Right ventricle myocardium inferior (tissue), 1 donor: ENCODE data around the gene NFILZ. TPM values are rescaled to one million over a fixed set of nuclear protein-coding genes. Genes with fewer than 3 reads are reported as not detected.

Source experiments
- ATAC-seq: fragments of 200-7000 bp; cut with Tn5 transposase; one replicate; pipeline ENCODE4 v1.9.1; 2020; ENCODE audit warnings: mild to moderate bottlenecking, moderate library complexity
- DNase-seq: peaks from one replicate; pipeline ENCODE4 v3.0.0; 2021; ENCODE audit errors: missing footprints
- intact Hi-C: fragments of 100-400 bp; cut with DNase I; formaldehyde crosslinking; loops from one replicate; pipeline ENCODE4 v1.11.0; 2022
- long read RNA-seq: library from polyadenylated mRNA; unstranded; transcript quantifications from one replicate; pipeline ENCODE4 v2.0.0, GENCODE V29; 2021
- total RNA-seq: library from RNA; stranded (reverse); fragmentation: NEBNext Ultra II Directional; extraction: Animal tissue kit (Norgen Biotek cat#: 25700); gene quantifications from one replicate; pipeline ENCODE4 v1.2.1, GENCODE V29; 2021
- donor health status: DM: no; HTN: yes; CAD: no; lungs with severe emphysema.

NFILZ gene, protein sequence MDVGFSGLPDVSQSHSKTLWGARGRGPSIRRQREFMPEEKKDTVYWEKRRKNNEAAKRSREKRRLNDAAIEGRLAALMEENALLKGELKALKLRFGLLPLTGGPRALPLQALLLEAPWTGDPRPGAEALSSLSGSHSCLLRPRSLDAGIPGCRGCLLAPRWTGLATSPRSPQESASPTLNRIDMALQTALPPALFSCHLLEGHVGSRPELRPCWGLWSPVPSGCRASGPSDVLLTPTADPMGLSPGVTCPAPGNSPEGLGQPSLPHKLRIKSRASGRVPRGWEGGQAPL
- not detected for total RNA-seq
- long read RNA-seq, result 0 reads

DNA sequence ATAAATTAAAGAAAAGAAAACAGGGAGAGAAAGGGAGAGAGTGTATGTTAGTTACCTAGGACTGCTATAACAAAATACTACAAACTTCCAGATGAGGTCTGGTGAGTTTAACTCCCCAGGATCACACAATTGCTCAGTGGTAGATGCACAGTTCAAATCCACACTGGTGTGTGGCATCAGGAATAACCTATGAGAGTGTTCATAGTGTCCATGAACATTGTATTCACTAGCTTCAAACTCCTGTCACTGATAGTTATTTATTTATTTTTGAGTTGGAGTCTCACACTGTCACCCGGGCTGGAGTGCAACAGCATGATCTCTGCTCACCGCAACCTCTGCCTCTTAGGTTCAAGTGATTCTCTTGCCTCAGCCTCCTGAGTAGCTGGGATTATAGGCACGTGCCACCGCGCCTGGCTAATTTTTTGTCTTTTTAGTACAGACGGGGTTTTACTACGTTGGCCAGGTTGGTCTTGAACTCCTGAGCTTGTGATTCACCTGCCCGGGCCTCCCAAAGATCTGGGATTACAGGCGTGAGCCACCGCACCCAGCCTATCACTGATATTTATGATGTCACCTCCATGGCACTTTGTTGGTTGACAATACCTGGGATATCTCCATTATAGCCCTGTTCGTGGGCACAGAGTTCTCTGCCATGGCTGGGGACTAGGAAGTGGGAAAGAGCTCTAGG is at the start of gene NFILZ:
Gene NFILZ (plus strand): TSS at position 638 of the 688 bp plus-strand sequence. CDS start 46,133 bp downstream, outside the sequence.
- no peak for ATAC-seq
- DNase-seq, result no peak
- intact Hi-C loops, result no loop called here

DNA sequence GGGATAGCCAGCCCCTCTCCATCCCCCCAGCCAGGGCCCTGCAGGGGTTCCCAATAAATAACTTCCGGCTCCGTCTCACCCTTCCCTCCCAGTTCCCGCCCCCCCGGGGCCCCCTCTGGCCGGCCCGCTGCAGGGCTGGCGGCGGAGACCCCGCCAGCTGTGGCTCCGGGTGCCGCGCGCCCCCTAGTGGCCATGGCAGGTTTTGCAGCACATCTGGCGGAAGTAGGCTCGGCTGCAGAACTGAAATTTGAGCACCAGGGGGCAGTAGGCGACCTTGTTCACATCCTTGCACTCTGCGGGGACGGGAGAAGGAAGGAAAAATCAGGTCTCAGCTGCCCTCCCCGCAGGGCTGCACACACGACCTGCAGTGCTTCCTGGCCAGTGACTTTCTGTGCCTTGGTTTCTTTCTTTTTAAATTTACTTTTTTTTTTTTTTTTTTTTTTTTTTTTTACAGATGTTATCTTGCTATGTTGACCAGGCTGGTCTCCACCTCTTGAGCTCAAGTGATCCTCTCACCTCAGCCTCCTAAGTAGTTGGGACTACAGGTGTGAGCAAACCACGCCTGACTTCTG is 49.6 kb upstream of the NFILZ start:
- DNase-seq, result peak; percentile 90
- ATAC-seq, result peak; percentile 75
- intact Hi-C loops, result loop anchor here (2.0 kb wide), 1 partner anchor 60 kb away; no protein-coding TSS in a partner anchor

DNA sequence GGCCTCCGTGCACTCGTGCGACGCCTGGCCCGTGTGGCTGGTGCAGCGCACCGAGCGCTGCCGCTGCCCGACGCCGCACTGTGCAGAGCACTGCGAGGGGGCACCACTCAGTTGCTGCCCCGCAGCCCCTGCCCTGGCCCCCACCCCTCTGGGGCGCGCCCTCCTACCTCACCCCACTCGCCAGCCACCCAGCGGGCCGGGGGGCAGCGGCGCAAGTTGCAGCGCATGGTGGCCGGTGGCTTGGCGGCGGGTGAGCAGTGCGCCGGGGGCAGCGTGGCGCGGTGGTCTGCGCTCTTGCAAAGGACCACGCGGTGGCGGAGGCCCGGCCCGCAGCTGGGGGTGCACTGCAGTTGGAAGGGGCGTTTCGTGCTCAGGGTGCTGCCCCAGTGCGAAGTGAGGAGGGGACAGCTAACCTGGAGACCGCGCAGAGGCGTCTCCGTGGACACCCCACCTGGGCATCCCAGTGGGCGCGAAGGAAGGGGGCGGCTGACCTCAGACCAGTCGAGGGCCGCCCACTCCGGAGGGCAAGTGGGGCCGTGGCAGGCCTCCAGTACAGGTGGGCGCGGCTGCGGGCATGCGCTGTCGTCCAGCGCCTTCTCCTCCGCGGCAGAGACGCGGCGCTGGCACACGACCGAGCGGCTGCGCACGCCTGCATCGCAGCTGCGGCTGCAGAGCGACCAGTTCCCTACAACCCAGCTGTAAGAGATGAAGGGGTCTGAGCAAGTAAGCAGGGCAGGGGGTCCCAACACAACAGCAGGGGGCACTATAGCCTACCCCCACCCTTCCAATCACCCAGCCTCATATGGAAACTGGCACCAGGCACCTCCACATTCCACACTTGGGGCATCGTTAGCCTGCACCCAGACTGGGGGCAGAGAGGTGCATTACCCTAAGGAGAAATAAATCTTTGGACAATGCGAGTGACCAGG is 45.2 kb upstream of the NFILZ start:
- peak; percentile 62 for DNase-seq
- intact Hi-C loops, result no loop called here
- no peak for ATAC-seq

DNA sequence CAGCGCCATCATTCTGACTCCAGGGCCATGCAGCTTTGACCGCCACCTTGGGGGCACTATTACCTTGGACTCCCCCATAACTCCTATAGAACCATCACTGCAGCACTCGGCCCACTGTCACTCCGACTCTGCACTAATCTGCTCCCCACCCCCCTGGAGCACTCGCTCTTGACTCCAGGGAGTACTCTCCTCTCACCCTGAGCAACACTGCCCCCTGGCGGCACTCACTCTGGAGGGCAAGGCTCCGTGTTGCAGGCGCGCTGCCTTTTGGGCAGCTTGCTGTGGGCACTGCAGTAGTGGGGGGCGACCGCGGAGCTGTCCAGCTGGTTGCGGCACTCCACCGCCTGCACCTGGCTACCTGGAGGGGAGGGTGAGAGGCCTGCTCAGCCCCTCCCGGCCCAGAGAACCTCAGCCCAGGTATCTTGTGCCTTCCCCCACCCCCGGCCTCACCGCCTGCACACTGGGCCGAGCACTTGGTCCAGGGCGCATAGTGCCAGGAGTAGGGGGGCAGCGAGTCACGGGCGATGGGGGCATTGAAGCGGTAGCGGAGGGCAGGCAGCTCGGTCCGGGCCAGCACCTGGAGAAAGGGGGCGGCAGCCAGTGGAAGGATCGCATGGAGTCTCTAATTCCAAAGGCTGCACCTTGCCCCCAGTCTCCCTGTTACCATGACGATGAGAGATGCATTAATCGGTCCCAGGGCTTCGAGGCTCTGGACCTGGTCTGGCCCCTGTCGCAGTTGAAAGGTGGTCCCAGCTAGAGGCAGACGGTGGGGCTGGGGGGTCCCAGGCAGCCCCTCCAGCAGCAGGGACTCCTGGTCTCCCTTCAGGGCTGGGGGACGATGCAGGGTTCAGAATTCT is 44.3 kb upstream of the NFILZ start:
- ATAC-seq (peak; percentile 32), DNase-seq (peak; percentile 85)
- intact Hi-C loops, result no loop called here

DNA sequence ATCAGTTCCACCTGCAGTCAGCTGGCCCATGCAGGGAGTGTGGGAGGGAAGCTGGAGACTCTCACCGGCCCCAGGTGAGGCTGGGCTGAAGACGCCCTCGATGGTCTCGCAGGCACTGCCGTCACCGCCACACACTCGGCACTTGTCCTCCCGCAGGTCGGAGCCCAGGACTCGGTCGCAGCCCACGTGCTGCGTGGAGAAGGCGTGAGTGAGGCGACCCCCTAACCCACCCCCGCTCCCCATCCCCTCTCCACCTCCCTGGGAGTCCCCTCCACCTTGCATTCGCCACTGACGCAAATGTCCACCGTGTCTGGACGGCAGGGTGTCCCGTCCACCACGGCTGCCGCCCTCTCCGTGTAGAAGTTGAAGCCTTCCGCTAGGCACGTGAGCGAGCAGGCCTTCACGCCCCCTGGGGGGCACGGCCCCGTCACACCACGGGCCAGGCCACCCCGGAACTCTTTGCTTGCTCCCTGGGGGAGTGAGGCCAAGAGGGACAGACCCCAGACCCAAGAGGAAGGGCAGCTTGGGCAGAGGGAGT is 41.2 kb upstream of the NFILZ start:
- no peak for ATAC-seq

DNA sequence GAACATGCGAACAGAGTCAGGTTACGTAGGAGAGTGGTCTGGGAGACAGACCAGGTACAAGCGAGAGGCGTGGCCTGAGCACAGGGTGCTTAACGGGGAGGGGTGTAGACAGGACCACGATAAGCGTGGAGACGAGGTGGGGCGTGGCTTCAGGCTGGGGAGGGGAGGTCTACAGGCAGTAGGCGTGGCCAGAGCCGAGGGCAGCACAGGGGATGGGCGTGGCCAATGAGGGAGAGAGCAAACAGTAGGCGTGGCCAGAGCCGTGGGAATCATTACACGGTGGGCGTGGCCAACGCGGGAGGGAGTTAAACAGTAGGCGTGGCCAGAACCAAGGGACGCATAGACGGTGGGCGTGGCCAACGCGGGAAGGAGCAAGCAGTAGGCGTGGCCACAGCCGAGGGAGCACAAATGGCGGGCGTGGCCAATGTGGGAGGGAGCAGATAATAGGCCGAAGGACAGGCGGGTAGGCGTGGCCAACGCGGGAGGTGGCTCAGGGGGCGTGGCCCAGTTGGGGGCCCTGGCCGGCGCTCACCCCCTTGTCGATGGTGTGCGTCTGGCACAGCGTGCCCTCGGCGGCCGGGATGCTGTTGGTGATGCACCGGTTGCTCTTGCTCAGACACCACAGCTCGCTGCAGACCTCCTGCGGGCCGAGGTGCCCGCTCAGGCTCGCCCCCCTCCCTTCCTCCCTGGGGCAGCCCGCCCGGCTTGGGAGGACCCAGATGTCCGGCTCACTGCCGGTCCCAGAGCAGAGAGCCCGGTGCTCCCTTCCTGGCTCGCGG is 38.0 kb upstream of the NFILZ start:
- intact Hi-C loops, result no loop called here
- peak; percentile 91 for ATAC-seq
- peak; percentile 97 for DNase-seq

More for the DNA sequence above, 41.2 kb upstream of the NFILZ start:
- intact Hi-C loops, result no loop called here
- peak; percentile 30 for DNase-seq

DNA sequence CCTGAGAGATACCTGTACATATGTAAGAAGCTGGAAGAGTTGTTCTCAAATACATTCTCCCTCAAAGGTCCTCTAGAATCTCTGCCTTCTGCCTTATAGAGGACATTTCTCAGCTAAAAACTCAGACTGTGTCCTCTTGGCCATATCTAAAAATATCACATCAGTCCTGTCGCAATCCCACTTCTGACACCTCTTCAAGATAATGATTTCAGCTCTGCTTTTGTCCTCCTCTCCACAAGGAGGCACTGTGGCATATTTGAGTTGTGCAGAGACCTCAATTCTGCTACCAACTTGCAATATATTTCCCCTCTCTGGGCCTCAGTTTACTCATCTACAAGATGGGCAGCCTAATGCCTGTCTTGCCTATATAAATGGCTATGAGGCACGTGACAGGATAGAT is 36.5 kb upstream of the NFILZ start:
- intact Hi-C loops, result no loop called here
- ATAC-seq, result no peak
- no peak for DNase-seq

DNA sequence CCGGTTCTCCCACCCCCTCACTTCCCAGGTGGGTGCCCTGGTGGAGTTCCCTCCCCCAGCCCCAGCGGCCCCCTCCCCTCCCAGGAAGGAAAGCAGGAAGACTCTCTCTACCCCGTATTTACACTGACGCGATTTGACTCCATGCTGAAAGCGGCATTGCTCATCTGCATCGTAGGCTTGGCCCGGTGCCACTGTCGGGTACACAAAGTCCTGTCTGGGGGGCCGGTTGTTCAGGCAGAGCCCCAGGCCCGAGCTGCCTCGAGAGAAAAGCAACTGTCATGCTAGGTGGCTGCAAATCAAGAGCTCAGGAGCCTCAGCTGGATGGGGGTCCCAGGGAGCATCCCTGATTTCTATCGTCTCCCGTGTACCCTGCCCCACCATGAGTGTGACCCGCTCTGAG is 34.8 kb upstream of the NFILZ start:
- ATAC-seq (no peak), DNase-seq (peak; percentile 65)
- intact Hi-C loops, result no loop called here

DNA sequence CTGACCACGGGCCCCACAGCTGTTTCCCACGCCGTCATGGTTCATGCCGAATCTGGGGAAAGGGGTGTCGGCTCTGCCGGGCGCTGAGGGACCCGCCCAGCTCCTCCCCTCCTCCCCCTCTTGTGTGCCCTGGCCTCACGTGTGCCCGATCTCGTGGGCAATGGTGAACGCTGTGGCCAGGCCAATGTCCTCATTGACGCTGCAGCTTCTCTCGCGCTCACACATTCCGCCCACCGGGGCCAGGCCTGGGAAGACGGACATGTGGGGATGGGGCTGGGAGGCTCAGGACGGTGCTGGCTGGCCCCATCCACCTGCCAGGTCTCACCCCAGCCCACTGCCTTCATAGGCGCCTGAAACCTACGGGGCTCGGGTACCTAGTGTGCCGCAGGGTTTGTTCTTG is 34.3 kb upstream of the NFILZ start:
- DNase-seq (peak; percentile 63), ATAC-seq (no peak)
- intact Hi-C loops, result no loop called here

DNA sequence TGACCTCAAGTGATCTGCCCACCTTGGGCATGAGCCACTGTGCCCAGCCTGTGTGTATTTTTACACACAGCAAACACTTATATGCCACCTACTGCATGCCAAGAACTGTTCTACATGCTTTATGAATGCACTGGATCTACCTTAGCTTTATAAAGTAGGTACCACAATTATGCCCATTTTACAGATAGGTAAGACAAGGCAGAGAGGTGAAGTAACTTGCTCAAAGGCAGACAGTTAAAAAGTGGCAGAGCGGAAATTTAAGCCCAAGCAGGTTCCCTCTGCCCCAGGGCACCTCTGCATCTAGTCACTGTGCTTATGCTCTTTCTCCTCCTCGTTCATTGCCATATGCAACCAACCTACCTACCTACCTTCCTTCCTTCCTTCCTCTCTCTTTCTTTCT is 30.4 kb upstream of the NFILZ start:
- intact Hi-C loops, result no loop called here
- DNase-seq (no peak), ATAC-seq (no peak)

DNA sequence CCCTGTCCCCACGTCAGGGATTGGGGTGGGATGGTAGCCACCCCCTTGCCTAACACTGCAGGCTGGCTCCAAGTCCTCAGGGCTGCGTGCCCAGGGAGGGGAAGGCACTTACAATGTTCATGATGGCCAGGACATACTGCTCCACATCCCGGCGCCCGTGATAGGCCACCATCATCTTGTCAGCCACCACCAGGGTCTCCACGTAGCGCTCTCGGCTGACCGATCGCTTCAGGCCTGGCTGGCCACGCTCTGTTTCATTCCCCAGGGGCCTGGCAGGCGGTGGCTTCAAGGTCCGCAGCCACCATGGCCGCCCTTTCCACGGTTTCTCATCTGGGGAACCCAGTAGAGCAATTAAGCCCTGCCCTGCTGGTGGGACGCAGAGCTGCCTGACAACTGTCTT is 29.6 kb upstream of the NFILZ start:
- intact Hi-C loops, result no loop called here
- ATAC-seq (no peak), DNase-seq (peak; percentile 50)

DNA sequence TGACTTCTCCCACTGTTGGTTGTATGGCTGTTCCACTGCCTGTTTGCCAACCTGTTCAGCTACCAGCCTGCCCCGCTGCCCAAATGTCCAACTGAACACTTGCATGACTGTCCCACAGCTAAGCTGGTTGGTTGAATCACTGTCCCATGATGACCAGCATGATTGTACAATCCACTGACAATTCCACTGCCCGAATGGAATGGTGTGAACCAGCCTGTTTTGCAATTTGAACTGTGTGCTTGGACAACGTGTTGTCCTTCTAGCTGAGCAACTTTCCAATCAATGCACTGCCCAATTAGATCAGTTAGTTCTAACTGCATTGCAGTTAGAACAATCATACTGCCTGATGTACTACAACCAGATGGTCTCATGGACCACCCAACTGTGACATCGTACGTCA is 28.6 kb upstream of the NFILZ start:
- no peak for ATAC-seq
- intact Hi-C loops, result no loop called here
- DNase-seq, result no peak

DNA sequence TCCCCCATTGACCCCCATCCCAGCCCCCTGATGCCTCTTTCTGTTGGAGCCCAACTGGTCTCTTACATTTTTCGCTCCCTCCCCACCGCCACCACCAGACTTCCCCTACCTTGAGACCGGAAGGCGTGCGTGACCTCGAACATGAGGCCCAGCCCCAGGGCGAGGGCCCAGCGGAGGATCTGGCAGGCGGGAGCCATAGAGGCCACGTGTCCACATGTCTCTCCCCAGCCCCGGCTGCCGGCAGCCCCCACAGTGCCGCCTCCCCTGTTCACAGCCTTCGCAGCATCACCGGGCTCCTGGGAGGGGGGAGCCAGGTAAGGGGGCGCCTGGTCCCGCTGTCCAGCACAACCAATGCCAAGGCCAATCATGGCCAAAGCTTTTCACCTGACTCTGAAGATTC is 24.9 kb upstream of the NFILZ start:
- intact Hi-C loops, result no loop called here
- DNase-seq (no peak), ATAC-seq (no peak)

DNA sequence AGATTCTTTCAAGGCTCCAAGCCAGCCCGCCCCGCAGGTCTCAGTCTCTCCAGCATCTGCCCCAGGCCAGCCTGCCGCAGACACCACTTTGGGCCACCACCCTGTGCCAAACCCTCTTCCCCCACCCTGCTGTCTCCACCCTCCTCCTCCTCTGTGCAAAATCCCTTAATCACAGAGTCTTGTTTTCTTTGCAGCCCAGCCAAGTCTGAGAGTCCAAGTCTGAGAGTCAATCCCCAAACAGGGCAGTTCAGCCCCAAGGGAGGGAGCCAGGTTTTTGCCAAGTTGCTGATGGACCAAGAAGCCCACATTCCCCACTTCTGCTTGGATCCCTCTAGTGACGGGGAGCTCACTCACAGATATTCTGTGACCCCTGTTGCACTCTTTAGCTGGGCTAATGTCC is 23.0 kb upstream of the NFILZ start:
- intact Hi-C loops, result no loop called here

DNA sequence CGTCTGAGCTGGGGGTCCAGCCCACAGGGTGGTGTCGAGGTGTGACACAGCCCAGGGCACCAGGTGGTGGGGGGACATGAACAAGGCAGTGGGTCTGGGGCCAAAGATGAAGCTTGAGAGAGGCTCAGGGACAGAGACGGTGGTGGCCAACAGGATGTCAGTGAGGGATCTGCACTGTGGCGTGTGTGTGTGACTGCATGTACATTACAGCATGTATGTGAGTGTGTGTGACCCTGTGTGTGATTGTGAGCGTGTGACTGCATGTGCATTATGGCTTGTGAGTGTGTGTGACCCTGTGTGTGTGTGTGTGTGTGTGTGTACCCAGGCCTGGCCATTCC is 21.5 kb upstream of the NFILZ start:
- intact Hi-C loops, result no loop called here
- ATAC-seq (no peak), DNase-seq (no peak)

More for the DNA sequence above, 23.0 kb upstream of the NFILZ start:
- ATAC-seq (peak; percentile 52), DNase-seq (peak; percentile 73)

DNA sequence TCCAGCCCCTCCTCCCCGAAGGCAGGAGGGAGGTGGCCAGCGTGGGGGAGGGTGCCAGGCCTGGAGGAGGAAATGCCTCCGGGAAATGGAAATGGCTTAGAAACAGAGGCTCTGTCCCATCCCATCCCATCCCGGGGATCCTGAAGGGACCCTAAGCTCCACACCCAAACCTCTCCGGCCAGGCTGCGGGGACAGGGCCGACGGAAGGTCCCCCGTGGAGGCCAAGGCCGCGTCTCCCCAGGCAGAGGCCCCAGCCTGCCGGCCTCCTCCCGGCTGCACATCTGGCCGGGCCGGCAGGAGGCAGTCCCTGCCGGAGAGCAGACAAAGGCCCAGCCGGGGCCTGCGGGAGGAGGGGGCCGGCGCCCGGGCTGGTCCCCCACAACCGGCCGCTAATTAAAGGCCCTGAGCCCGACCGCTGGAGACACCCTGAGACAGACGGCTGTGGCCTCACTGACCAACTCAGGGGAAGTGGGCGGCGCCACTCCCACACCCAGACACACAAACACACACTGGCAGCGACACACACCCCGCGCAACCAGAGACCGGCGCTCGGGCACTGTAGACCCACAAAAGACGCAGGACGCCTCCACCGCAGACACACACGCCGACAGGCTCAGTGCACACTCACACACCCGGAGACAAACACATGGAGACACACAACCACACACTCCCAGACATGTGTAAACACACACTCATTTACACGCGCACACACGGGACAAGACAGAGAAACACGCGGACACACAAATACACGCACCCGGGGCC is 21.0 kb upstream of the NFILZ start:
- intact Hi-C loops, result no loop called here
- DNase-seq, result peak; percentile 87
- ATAC-seq, result peak; percentile 62
